Esophagus (tissue), 2 donors: ENCODE data around the gene AP5Z1. TPM values are rescaled to one million over a fixed set of nuclear protein-coding genes. Genes with fewer than 3 reads are reported as not detected.

Experiments used
- H3K27ac ChIP-seq, 2 donors: one replicate each; pipeline ENCODE4 v1.5.1; 2013; ENCODE audit warnings: low read depth in 2 of 2, mild to moderate bottlenecking in 2 of 2, inconsistent platforms in 1 of 2, low read length in 1 of 2, moderate library complexity in 1 of 2
- H3K27me3 ChIP-seq, 2 donors: one replicate each; pipeline ENCODE4 v1.6.1; 2013; ENCODE audit warnings: low read length in 2 of 2, control low read depth in 1 of 2, mild to moderate bottlenecking in 1 of 2; ENCODE audit not compliant: insufficient read depth in 2 of 2, control insufficient read depth in 1 of 2
- H3K36me3 ChIP-seq, 2 donors: one replicate each; pipeline ENCODE4 v1.6.1; 2013; ENCODE audit warnings: low read length in 1 of 2; ENCODE audit not compliant: control insufficient read depth in 2 of 2, insufficient read depth in 2 of 2
- H3K4me1 ChIP-seq, 2 donors: one replicate each; pipeline ENCODE4 v1.6.1; 2013; ENCODE audit warnings: low read length in 1 of 2; ENCODE audit not compliant: control insufficient read depth in 2 of 2, insufficient read depth in 2 of 2
- H3K4me3 ChIP-seq, 2 donors: one replicate each; pipeline ENCODE4 v1.5.1; 2013; ENCODE audit warnings: low read length in 2 of 2, mild to moderate bottlenecking in 2 of 2, low read depth in 1 of 2, moderate library complexity in 1 of 2
- H3K9me3 ChIP-seq, 2 donors: one replicate each; pipeline ENCODE4 v1.6.1; 2013; ENCODE audit warnings: mild to moderate bottlenecking in 2 of 2, low read depth in 1 of 2, low read length in 1 of 2, moderate library complexity in 1 of 2; ENCODE audit not compliant: control insufficient read depth in 2 of 2, insufficient read depth in 1 of 2
- WGBS, 2 donors: extraction: QIAGEN DNeasy Blood & Tissue Kit; methylation state at CpG; one replicate each; pipeline ENCODE4 v1.1.7; 2013; 5-methylcytosine and 5-hydroxymethylcytosine counted together
- polyA plus RNA-seq, 2 donors: library from polyadenylated mRNA; stranded (reverse); fragments of 200-250 nt; gene quantifications; one replicate each; pipeline ENCODE4 v1.2.3, GENCODE V29; 2013
- donor health status: healthy with polysubstance abuse.
- donor health status: Bipolar disorder and iron deficiency.

The AP5Z1 gene
- polyA plus RNA-seq, 2 donors = 22.1 to 34.5 TPM

GRCh38 chr7:4751398-4751947, 23.9 kb upstream of the AP5Z1 start:
- WGBS, 2 donors = 81 to 93% methylated on average over 20 of the region's 20 CpGs
- Histone ChIP-seq H3K4me3 (no peak overlapping the region), H3K4me1 (peaks cover 0 to 6% of the 10 kb centered on the region in 2 donors)

GRCh38 chr7:4753598-4754432, 21.6 kb upstream of the AP5Z1 start:
- 47 to 48% methylated on average over 31 of the region's 31 CpGs for WGBS, 2 donors
- H3K27me3 ChIP-seq = no peaks in the 10 kb centered on the region
- H3K4me3 ChIP-seq = no peak overlapping the region
- H3K9me3 ChIP-seq = no peaks in the 10 kb centered on the region
- peaks cover 0 to 30% of the 10 kb centered on the region in 2 donors for H3K36me3 ChIP-seq
- H3K4me1 ChIP-seq = peaks cover 0 to 3% of the 10 kb centered on the region in 2 donors
- no peak overlapping the region for H3K27ac ChIP-seq

More at GRCh38 chr7:4751398-4751947, 23.9 kb upstream of the AP5Z1 start:
- Histone ChIP-seq H3K9me3 (no peaks in the 10 kb centered on the region), H3K27ac (no peak overlapping the region), H3K36me3 (peaks cover 0 to 18% of the 10 kb centered on the region in 2 donors), H3K27me3 (no peaks in the 10 kb centered on the region)

- WGBS, 2 donors = 94 to 95% methylated on average over 36 of the region's 36 CpGs
- peaks cover 0 to 34% of the 10 kb centered on the region in 2 donors for H3K36me3 ChIP-seq
These were observed 20.9 kb upstream of the AP5Z1 start for GRCh38 chr7:4754433-4755010.

GRCh38 chr7:4755045-4755444, 20.4 kb upstream of the AP5Z1 start:
- Histone ChIP-seq H3K9me3 (no peaks in the 10 kb centered on the region), H3K36me3 (peaks cover 0 to 33% of the 10 kb centered on the region in 2 donors), H3K4me1 (peaks cover 0 to 5% of the 10 kb centered on the region in 2 donors), H3K4me3 (no peak overlapping the region), H3K27me3 (no peaks in the 10 kb centered on the region), H3K27ac (no peak overlapping the region)
- 94 to 97% methylated on average over 24 of the region's 24 CpGs for WGBS, 2 donors

More at GRCh38 chr7:4754433-4755010, 20.9 kb upstream of the AP5Z1 start:
- Histone ChIP-seq H3K4me3 (no peak overlapping the region), H3K27ac (no peak overlapping the region), H3K4me1 (peaks cover 0 to 5% of the 10 kb centered on the region in 2 donors), H3K27me3 (no peaks in the 10 kb centered on the region), H3K9me3 (no peaks in the 10 kb centered on the region)

GRCh38 chr7:4758111-4758510, 17.3 kb upstream of the AP5Z1 start:
- Histone ChIP-seq H3K36me3 (peaks cover 0 to 50% of the 10 kb centered on the region in 2 donors), H3K27me3 (no peaks in the 10 kb centered on the region), H3K9me3 (no peaks in the 10 kb centered on the region), H3K27ac (no peak overlapping the region), H3K4me3 (no peak overlapping the region), H3K4me1 (peaks cover 0 to 10% of the 10 kb centered on the region in 2 donors)
- 95% methylated on average over 19 of the region's 19 CpGs for WGBS, 2 donors

- Histone ChIP-seq H3K36me3 (peaks cover 5 to 57% of the 10 kb centered on the region in 2 donors), H3K9me3 (no peaks in the 10 kb centered on the region), H3K4me3 (no peak overlapping the region), H3K4me1 (peaks cover 0 to 7% of the 10 kb centered on the region in 2 donors), H3K27ac (no peak overlapping the region), H3K27me3 (no peaks in the 10 kb centered on the region)
- WGBS, 2 donors = 94 to 95% methylated on average over 29 of the region's 29 CpGs
These were observed 16.6 kb upstream of the AP5Z1 start for GRCh38 chr7:4758791-4759190.

- H3K36me3 ChIP-seq = peaks cover 8 to 60% of the 10 kb centered on the region in 2 donors
- H3K4me3 ChIP-seq = no peak overlapping the region
- H3K4me1 ChIP-seq = peaks cover 0 to 7% of the 10 kb centered on the region in 2 donors
- H3K27me3 ChIP-seq = no peaks in the 10 kb centered on the region
- no peak overlapping the region for H3K27ac ChIP-seq
- H3K9me3 ChIP-seq = no peaks in the 10 kb centered on the region
- WGBS, 2 donors = 94 to 96% methylated on average over 36 to 40 of the region's 40 CpGs
These were observed 16.2 kb upstream of the AP5Z1 start for GRCh38 chr7:4759211-4759610.

- Histone ChIP-seq H3K4me3 (no peak overlapping the region), H3K36me3 (peaks cover 8 to 63% of the 10 kb centered on the region in 2 donors), H3K27ac (no peak overlapping the region), H3K4me1 (peaks cover 0 to 10% of the 10 kb centered on the region in 2 donors), H3K27me3 (no peaks in the 10 kb centered on the region), H3K9me3 (no peaks in the 10 kb centered on the region)
- 95 to 96% methylated on average over 26 of the region's 26 CpGs for WGBS, 2 donors
These were observed 14.5 kb upstream of the AP5Z1 start for GRCh38 chr7:4760952-4761351.

- no peaks in the 10 kb centered on the region for H3K27me3 ChIP-seq
- H3K36me3 ChIP-seq = peaks cover 8 to 65% of the 10 kb centered on the region in 2 donors
- H3K9me3 ChIP-seq = no peaks in the 10 kb centered on the region
- peaks cover 0 to 10% of the 10 kb centered on the region in 2 donors for H3K4me1 ChIP-seq
- no peak overlapping the region for H3K4me3 ChIP-seq
- peak overlapping the region; percentile 13 to 35 for H3K27ac ChIP-seq
- WGBS, 2 donors = 64 to 82% methylated on average over 54 of the region's 54 CpGs
These were observed 13.0 kb upstream of the AP5Z1 start for GRCh38 chr7:4762121-4763055.
